Activated B cell treated with CpG ODN at 0.5 μM for 24 hours (primary cell): Measurements from ENCODE around the gene CA7. TPM values are rescaled to one million over a fixed set of nuclear protein-coding genes. Genes with fewer than 3 reads are reported as not detected.

Experiments
- ATAC-seq: fragments of 200-7000 bp; cut with Tn5 transposase; one replicate; pipeline ENCODE4 v1.10.0; 2021; ENCODE audit warnings: low read depth, mild to moderate bottlenecking, moderate library complexity
- CTCF ChIA-PET: fragments of 350-600 bp; sonication (Branson Sonifier 250); formaldehyde crosslinking; loops from one replicate; lab custom pipeline; 2021; ENCODE audit warnings: antibody characterized with exemption; lab: Charles Lee
- POLR2A ChIA-PET: fragments of 350-600 bp; sonication (Branson Sonifier 250); formaldehyde crosslinking; loops from one replicate; lab custom pipeline; 2021; ENCODE audit warnings: antibody characterized with exemption; lab: Charles Lee
- DNase-seq: peaks from one replicate; pipeline ENCODE4 v3.0.0; 2022
- H3K27ac Mint-ChIP-seq: one replicate; pipeline ENCODE4 v1.8.0; 2020; ENCODE audit warnings: mixed read lengths
- H3K27me3 Mint-ChIP-seq: one replicate; pipeline ENCODE4 v1.8.0; 2021; ENCODE audit warnings: mixed read lengths
- H3K36me3 Mint-ChIP-seq: one replicate; pipeline ENCODE4 v1.8.0; 2021; ENCODE audit warnings: low read depth, mixed read lengths
- H3K4me1 Mint-ChIP-seq: one replicate; pipeline ENCODE4 v1.8.0; 2021; ENCODE audit warnings: mixed read lengths
- H3K4me3 Mint-ChIP-seq: one replicate; pipeline ENCODE4 v1.8.0; 2020; ENCODE audit warnings: mild to moderate bottlenecking, mixed read lengths
- H3K9me3 Mint-ChIP-seq: one replicate; pipeline ENCODE4 v1.8.0; 2020; ENCODE audit warnings: mixed read lengths
- intact Hi-C: fragments of 100-400 bp; cut with micrococcal nuclease; formaldehyde crosslinking; loops from one replicate; pipeline ENCODE4 v1.15.1; 2024
- total RNA-seq: library from RNA; stranded (reverse); gene quantifications from 2 replicates; pipeline ENCODE4 v1.2.3, GENCODE V29; 2022
- TF ChIP-seq, protein P1 (sequence below): fragments of 200-600 bp; IDR thresholded peaks from one replicate; pipeline ENCODE4 v1.8.0; 2022; ENCODE audit warnings: antibody characterized with exemption, mild to moderate bottlenecking

CA7 gene
- total RNA-seq, 1 donor from 2014 or later, result not detected

- DNase-seq (no peak), ATAC-seq (no peak)
- Mint-ChIP-seq H3K4me3 (no peak overlapping the region), H3K9me3 (no peaks in the 10 kb centered on the region), H3K4me1 (peaks cover 13% of the 10 kb centered on the region), H3K27ac (no peak overlapping the region), H3K36me3 (no peaks in the 10 kb centered on the region), H3K27me3 (peaks cover 40% of the 10 kb centered on the region)
- CTCF ChIA-PET, result no interaction called here
- POLR2A ChIA-PET, result interaction anchor here (1.6 kb wide), 1 partner anchor 14 kb away, joined by 3 read pairs; the partner anchor contains the start of gene NAE1
- intact Hi-C loops, result no loop called here
- TF ChIP-seq, protein P1, sequence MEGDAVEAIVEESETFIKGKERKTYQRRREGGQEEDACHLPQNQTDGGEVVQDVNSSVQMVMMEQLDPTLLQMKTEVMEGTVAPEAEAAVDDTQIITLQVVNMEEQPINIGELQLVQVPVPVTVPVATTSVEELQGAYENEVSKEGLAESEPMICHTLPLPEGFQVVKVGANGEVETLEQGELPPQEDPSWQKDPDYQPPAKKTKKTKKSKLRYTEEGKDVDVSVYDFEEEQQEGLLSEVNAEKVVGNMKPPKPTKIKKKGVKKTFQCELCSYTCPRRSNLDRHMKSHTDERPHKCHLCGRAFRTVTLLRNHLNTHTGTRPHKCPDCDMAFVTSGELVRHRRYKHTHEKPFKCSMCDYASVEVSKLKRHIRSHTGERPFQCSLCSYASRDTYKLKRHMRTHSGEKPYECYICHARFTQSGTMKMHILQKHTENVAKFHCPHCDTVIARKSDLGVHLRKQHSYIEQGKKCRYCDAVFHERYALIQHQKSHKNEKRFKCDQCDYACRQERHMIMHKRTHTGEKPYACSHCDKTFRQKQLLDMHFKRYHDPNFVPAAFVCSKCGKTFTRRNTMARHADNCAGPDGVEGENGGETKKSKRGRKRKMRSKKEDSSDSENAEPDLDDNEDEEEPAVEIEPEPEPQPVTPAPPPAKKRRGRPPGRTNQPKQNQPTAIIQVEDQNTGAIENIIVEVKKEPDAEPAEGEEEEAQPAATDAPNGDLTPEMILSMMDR, result no peak
Observed at GRCh38 chr16:66845080-66845410, 831 bp downstream of the CA7 start.

DNA sequence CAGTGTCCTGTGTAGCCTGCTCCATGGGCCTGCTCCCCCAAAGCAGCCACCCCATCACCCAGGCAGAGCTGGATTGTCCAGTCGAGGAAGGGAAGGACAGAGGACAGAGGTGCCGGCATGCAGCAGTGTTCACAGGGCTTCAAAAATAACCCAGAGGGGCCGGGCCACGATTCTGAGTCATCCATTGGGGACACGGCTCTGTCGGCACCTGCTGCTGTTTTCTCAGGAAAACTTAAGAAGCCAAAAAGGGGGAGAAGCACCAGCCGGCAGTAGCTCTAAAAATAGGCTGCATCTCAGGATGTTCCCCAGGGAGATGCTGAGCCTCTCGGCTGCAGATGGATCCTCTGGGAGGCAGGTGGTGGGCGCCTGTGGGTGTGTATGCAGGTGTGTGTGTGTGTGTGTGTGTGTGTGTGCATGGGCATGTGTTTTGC, 1.6 kb downstream of the CA7 start:
- Mint-ChIP-seq H3K9me3 (no peaks in the 10 kb centered on the region), H3K27me3 (peaks cover 40% of the 10 kb centered on the region), H3K27ac (no peak overlapping the region), H3K4me3 (no peak overlapping the region), H3K4me1 (peaks cover 13% of the 10 kb centered on the region), H3K36me3 (no peaks in the 10 kb centered on the region)
- POLR2A ChIA-PET, result no interaction called here
- intact Hi-C loops, result no loop called here
- DNase-seq, result no peak
- ATAC-seq, result no peak
- CTCF ChIA-PET, result interaction anchor here (1.0 kb wide), 1 partner anchor 22 kb away, joined by 3 read pairs; no protein-coding TSS in a partner anchor
- TF ChIP-seq, protein P1, result no peak

DNA sequence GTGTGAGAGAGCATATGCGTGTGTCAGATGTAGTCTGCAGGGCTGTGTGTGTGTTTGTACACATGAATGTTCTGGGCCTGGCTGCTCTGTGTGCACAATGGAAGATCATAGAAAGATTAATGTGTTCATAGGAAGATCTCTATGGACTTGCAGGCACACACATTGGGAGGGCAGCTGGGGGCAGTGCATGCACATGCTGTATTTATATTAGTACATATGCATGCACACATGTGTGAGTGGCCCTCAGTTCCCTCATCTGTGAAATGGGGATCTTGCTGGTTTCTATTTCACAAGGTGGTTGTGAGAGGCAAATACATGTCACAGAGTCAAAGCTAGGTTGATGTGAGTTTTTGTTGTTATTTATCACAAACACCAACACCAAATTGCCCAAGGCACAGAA, 2.1 kb downstream of the CA7 start:
- H3K9me3 Mint-ChIP-seq, result no peaks in the 10 kb centered on the region
- H3K36me3 Mint-ChIP-seq, result no peaks in the 10 kb centered on the region
- ChIA-PET POLR2A (no interaction called here), CTCF (interaction anchor here (1.0 kb wide), 1 partner anchor 22 kb away, joined by 3 read pairs; no protein-coding TSS in a partner anchor)
- TF ChIP-seq, protein P1, result no peak
- ATAC-seq (no peak), DNase-seq (no peak)
- H3K27ac Mint-ChIP-seq, result no peak overlapping the region
- H3K4me3 Mint-ChIP-seq, result no peak overlapping the region
- peaks cover 13% of the 10 kb centered on the region for H3K4me1 Mint-ChIP-seq
- peaks cover 40% of the 10 kb centered on the region for H3K27me3 Mint-ChIP-seq
- intact Hi-C loops, result no loop called here

DNA sequence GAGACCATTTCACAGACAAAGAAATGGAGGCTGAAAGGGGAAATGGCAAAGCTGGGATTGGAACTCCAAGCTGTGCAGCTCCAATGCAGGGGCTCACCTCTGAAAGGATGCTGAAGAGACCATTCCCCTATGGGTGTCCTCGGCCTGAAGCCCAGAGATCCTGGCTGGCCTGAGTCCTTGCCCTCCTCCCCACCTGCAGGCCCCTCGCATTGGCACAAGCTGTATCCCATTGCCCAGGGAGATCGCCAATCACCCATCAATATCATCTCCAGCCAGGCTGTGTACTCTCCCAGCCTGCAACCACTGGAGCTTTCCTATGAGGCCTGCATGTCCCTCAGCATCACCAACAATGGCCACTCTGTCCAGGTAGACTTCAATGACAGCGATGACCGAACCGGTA, 2.6 kb downstream of the CA7 start:
- intact Hi-C loops, result no loop called here
- H3K36me3 Mint-ChIP-seq, result no peaks in the 10 kb centered on the region
- no peak overlapping the region for H3K4me3 Mint-ChIP-seq
- no peak overlapping the region for H3K27ac Mint-ChIP-seq
- ATAC-seq, result no peak
- no peaks in the 10 kb centered on the region for H3K9me3 Mint-ChIP-seq
- TF ChIP-seq, protein P1, result no peak
- ChIA-PET POLR2A (no interaction called here), CTCF (interaction anchor here (0.9 to 1.0 kb wide), 2 partner anchors 21 kb away, joined by 3 read pairs; no protein-coding TSS in a partner anchor)
- peaks cover 13% of the 10 kb centered on the region for H3K4me1 Mint-ChIP-seq
- DNase-seq, result no peak
- H3K27me3 Mint-ChIP-seq, result peaks cover 40% of the 10 kb centered on the region

- POLR2A ChIA-PET, result no interaction called here
- Mint-ChIP-seq H3K9me3 (no peaks in the 10 kb centered on the region), H3K27ac (no peak overlapping the region), H3K4me3 (no peak overlapping the region), H3K4me1 (peaks cover 13% of the 10 kb centered on the region), H3K36me3 (no peaks in the 10 kb centered on the region), H3K27me3 (peaks cover 37% of the 10 kb centered on the region)
- TF ChIP-seq, protein P1, result no peak
- DNase-seq (no peak), ATAC-seq (no peak)
- CTCF ChIA-PET, result interaction anchor here (0.9 kb wide), 1 partner anchor 20 kb away, joined by 3 read pairs; no protein-coding TSS in a partner anchor
- intact Hi-C loops, result no loop called here
Observed at GRCh38 chr16:66847533-66848067, 3.4 kb downstream of the CA7 start.
